IPS-NIHi7 (cell line): ENCODE data around the gene NDUFS2.

ENCODE experiments used
- DNase-seq: peaks from one replicate; pipeline ENCODE4 v3.0.0; 2012; ENCODE audit warnings: mixed read lengths; ENCODE audit errors: extremely low spot score

Gene NDUFS2

GRCh38 chr1:161172349-161172748 lies 29.8 kb upstream of the NDUFS2 start:
- DNase-seq = no peak

- no peak for DNase-seq
Observed at GRCh38 chr1:161172776-161173376, 29.3 kb upstream of the NDUFS2 start.

GRCh38 chr1:161173711-161174110 lies 28.5 kb upstream of the NDUFS2 start:
- no peak for DNase-seq

- DNase-seq = no peak
Observed at GRCh38 chr1:161174911-161175310, 27.3 kb upstream of the NDUFS2 start.

- no peak for DNase-seq
Observed at GRCh38 chr1:161175771-161176453, 26.3 kb upstream of the NDUFS2 start.

- DNase-seq = no peak
Observed at GRCh38 chr1:161176468-161177111, 25.6 kb upstream of the NDUFS2 start.

- peak; percentile 98 for DNase-seq
Observed at GRCh38 chr1:161177112-161177935, 24.8 kb upstream of the NDUFS2 start, which contains the start of gene B4GALT3. Gene B4GALT3, minus strand, starts transcription at chr1:161177507. Its CDS starts 1,447 bp downstream, at chr1:161176060.

- no peak for DNase-seq
Observed at GRCh38 chr1:161177936-161178244, 24.3 kb upstream of the NDUFS2 start.

GRCh38 chr1:161179698-161180097 lies 22.5 kb upstream of the NDUFS2 start:
- no peak for DNase-seq

GRCh38 chr1:161180639-161181038 lies 21.5 kb upstream of the NDUFS2 start:
- DNase-seq = no peak

GRCh38 chr1:161182214-161182613 lies 20.0 kb upstream of the NDUFS2 start:
- no peak for DNase-seq

GRCh38 chr1:161185282-161185682 lies 16.9 kb upstream of the NDUFS2 start:
- DNase-seq = no peak

GRCh38 chr1:161185732-161186311 lies 16.3 kb upstream of the NDUFS2 start:
- no peak for DNase-seq

GRCh38 chr1:161187311-161187710 lies 14.9 kb upstream of the NDUFS2 start:
- no peak for DNase-seq

GRCh38 chr1:161188381-161188780 lies 13.8 kb upstream of the NDUFS2 start:
- DNase-seq = no peak

GRCh38 chr1:161189036-161189435 lies 13.1 kb upstream of the NDUFS2 start:
- DNase-seq = no peak

- DNase-seq = no peak
Observed at GRCh38 chr1:161190962-161191521, 11.1 kb upstream of the NDUFS2 start.

GRCh38 chr1:161191971-161192370 lies 10.2 kb upstream of the NDUFS2 start:
- no peak for DNase-seq

- peak; percentile 84 for DNase-seq
Observed at GRCh38 chr1:161192476-161193465, 9.4 kb upstream of the NDUFS2 start.

GRCh38 chr1:161193561-161194235 lies 8.5 kb upstream of the NDUFS2 start:
- DNase-seq = no peak
